Activated CD4-positive, alpha-beta T cell treated with anti-CD3 and anti-CD28 coated beads for 24 hours (primary cell): Measurements from ENCODE around the gene MRGPRG.

Experiments used
- DNase-seq, 2 donors: peaks; one replicate each; pipeline ENCODE4 v3.0.0-alpha.2; 2020; ENCODE audit warnings: low read depth in 2 of 2

Gene MRGPRG

DNA sequence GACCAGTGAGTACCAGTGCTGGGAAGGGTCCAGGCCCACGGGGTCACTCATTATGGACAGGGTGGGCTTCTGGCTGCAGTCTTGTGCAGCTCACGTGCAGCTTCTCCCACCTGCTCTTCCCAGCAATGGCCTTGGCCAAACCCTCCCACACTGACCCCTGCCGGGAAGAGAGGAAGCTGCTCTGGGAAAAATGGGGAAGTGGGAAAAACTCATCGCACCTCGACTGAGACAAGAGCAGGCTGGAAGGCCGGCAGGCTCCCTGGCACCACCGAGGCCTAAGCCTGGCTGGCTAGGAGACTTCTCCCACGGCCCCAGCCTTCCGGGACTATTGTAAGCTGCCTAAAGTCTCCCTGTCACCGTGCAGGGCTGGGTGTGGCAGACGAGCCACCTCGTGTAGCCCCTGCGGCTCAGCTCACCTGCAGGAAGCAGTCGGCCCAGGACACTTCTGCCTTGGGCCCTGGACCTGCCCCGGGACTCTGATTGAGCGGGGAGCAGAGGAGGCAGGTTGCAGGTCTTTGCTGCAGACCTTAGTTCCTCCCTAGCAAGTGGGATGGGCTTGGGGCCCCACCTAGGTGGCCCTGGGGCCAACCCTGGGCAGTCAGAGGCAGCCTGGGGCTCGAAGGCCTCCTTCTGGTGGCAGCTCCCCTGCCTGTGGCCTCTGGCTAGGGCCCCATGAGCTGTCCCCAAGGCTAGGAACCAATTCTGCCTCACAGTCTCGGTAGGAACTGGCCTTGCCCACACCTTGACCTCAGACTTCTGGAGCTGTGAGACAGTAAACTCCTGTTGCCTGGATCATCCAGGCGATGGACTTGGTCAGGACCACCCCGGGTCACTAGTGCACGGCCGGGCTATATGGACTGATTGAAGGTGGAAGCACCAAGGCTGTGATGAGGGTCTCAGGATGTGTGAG lies 23.1 kb downstream of the MRGPRG start:
- no peak for DNase-seq

DNA sequence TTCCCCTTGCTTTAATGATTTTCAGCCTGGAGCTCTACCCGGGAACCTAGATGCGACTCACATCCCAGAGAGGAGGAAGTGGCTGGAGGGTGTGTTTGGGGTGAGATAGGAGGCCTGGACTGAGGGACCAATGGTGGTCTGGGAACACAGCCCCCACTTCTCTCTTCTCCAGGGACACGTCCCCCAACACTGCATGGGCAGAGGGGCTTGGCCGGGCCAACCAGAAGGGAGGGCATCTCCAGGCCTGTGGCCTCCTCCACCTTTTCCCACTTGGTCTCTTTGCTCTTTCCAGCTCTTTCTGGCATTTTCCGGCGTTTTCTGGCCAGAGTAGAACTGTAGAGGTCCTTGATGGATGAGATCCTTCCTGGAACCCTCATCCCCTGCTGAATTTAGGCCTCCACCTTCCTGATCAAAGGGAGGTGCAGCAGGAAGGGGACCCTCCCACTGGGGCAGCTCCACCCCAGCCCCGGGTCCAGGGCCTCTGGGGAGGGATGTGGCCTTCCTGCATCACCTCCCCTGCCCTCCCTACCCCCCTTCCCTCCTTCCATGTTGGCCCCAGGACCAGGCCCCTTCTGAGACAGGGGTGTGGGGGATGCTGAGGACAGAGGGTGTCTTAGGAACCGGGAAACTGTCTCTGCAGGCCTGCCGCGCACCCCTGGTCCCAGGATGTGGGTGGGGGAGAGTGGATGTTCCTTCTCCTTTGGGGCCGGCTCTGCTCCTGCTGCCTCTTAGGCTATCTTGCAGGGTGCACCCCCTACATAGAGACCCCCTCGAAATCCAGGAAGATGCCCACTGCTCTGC lies 24.4 kb downstream of the MRGPRG start:
- no peak for DNase-seq

DNA sequence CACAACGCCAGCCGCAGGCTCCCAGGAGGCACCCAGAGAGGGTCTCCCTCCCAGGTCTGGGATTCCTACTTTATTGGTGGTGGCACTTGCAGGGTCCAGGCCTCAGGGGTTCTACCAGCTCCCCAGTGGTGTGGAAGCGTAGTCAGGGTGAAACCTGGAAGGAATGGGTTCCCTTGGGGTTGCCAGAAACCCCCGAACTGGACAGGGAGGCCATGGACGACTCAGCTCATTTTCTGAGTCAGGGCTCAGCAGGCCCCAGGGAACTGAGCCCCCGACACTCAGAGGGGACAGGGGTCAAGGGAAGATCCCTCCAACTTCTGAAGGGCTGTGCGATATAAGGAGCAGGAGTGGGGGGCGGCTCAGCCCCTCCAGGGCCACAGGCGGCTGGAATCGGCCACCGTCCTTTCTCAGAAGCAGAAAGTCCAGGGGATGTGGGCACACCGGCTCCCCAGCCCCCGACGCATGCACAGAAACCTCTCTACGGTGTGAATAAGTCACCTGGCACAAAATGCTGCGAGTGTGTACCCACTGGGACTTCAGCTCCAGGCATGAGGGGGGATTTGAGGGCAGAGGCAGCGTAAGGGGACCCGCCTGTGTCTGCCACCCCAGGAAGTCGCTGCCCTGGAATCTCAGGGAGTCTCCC lies 25.1 kb downstream of the MRGPRG start:
- DNase-seq, result no peak

DNA sequence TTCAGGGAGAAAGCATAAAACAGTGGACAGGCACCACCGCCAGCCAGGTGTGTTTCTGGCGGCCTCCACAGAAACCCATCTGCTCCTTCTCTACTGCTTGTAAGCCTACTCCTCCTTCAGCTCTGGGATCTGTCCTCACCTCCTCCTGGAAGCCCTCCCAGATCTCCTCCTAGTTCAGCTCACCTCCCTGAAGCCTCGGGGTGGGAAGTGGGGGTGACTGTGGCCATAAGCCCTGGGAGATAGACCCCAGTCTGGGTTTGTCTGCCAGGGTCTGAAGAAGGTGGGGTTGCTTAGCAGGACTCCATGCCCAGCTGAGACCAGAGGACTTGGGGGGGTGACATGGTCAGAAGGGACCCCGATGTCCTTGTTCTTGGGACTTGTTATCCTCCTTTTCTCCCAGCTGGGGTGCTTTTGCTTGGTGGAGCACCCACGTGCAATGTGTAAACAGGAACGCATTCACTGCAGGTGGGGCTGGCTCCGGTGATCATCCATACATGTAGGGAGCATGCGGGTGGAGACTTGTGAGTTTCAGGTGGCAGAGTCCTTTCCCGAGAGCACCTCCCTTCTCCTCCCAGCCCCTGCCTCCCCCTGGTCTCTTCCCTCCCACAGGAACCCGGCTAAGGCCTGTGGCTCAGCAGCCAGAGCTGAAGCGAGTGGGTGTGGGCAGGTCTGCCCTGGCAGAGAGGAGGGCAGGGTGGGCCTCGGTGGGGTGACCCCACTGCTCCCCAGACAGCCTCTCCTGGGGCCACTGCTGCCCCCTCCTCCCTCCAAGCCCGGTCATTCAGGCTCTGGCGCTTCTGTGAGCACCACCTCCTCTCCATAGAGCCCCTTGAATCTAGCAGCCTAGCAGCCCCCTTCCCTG lies 25.9 kb downstream of the MRGPRG start:
- no peak for DNase-seq

DNA sequence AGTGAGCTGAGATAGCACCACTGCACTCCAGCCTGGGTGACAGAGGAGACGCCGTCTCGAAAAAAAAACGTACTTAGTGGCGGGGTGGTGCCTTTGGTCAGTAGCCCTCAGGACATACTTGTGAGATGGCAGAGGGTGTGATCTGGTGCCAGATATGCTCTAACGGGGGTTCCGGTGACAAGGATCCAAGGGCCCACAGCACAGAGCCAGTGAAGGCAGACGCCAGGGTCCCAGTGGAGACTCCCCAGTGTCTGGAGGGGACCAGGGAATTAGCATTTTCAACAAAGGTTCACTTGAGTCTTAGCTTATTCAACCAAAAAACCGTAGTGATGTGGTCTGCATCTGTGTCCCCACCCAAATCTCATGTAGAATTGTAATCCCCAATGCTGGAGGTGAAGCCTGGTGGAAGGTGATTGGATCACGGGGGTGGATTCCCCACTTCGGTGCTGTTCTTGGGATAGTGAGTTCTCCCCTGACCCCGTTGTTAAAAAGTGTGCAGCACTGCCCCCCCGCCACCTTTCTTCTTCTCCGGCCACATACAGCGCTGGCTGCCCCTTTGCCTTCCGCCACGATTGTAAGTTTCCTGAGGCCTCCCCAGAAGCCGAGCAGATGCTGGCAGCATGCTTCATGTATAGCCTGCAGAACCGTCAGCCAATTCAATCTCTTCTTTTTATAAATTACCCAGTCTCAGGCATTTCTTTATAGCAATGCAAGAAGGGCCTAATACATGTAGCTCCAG lies 26.9 kb downstream of the MRGPRG start:
- no peak for DNase-seq

DNA sequence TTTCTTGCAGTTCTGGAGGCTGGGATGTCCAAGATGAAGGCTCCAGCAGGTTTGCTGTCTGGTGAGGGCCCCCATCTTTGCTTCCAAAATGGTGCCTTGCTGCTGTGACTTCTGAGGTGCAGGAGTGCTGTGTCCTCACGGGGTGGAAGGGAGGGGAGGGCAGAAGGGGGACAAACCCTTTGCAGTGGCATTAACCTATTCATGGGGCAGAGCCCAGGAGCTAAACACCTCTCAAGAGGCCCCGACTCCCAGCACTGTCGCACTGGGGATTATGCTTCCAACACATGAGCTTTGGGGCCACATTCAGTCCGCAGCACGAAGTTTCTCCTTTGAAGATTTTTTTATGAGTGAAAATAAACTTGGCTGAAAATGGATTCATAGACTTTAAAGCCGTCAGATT lies 28.0 kb downstream of the MRGPRG start:
- no peak for DNase-seq

DNA sequence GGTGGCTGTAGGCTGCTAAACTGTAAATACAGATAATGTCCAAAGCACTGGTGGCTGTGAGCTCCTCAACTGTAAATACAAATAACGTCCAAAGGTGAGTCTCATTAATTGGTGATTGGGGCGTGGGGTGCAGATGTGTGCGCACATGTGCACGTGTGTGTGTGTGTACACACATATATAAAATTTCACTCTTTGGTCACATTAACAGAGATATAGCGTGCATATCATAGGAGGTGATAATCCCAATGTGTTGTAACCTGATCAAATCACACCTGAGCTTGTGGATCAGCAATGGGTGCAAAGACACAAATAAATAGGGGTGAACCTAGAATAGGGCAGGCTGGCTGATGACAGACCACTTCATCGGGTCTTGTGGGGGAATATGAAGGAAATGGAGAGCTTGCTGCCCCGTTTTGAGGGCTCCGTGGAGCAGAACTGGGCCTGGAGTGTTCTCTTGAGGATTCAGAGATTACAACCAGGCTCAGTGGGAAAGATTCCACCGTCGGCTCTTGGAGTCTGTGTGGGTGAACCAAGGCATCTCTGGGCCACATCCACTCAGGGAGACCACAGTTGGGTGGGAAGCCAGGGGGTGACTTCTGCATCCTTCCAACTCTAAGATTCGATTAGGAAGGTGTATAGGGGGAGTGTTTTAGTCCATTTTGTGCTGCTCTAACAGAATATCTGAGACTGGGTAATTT lies 28.6 kb downstream of the MRGPRG start:
- no peak for DNase-seq

DNA sequence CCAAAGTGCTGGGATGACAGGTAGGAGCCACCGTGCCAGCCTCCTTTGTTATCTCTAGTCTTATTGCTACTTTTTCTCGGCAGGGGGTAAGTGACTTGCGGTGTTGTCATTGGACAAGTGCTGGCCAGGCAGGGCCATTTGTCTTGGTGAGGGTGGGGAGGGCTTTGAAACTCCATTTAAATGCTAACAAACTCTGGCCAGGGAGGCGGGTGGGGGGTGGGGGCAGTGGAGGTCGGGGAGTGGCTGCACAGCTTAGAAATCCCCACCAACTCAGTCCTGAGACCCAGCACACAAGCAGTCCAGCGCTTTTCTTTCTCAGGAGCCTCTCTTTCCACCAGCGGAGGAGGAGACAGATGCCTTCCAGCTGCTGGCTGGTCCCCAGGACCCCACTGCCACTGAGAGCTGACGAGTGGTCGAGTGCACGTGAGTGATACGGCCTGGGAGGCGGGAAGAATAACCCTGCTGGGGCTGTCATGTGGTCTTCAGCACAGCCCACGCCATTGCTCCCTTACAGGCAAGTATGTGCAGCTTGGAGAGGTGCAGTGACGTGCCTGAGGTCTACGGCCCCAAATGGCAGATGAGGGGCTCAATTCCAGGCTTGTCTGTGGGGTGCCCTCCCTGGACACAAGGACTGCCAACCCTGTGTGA lies 29.3 kb downstream of the MRGPRG start:
- DNase-seq, result no peak

DNA sequence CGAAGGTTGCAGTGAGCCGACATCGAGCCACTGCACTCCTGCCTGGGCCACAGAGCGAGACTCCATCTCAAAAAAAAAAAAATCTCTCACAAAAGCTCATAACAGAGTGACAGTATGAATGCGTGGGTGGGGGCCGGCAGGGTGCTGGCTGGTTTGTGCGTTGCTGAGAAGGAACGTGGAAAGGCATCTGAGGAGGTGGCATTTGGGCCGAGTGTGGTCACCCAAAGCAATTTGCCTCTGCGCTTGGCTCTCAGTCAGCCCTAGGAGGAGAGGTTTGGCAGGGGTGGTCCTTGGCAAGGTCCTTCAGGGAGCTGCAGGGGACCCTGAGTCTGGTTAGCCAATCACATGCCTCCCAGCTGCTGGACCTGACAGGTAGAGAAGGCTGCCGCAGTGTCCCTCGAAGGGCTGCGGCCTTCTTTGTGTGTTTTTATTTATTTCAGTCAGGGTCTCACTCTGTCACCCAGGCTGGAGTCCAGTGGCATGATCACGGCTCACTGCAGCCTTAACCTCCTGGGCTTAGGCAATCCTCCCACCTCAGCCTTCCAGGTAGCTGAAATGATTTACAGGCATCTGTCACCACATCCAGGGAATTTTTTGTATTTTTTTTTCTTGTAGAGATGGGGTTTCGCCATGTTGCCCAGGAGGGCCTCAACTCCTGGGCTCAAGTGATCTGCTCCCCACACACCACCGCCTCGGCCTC lies 30.0 kb downstream of the MRGPRG start:
- DNase-seq, result no peak

DNA sequence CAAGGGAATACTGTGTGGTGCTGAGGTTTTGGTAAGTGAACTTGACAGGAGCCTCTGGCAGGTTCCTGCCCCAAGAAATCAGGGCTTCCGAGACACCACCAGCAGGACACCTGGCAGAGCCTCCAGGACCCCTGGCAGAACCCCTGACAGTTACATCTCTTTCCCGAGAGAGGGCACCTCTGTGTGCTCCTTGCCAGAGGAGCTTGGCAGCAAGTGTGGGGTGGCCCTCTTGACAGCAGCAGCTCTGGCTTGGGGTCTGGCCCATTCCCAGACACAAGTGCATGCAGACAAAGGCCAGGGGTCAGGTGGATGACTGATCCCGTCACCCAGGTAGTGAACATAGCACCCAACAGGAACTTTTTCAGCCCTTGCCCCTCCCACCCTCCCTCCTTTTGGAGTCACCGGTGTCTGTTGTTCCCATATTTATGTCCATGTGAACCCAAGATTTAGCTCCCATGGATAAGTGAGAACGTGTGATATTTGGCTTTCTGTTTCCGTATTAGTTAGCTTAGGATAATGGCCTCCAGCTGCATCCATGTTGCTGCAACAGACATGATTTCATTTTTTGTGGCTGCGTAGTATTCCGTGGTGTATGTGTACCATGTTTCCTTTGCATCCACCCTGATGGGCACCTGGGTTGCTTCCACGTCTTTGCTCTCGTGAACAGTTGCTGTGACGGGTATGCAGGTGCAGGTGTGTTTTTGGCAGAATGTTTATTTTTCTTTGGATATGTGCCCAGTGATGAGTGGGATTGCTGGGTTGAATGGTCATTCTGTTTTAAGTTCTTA lies 32.3 kb downstream of the MRGPRG start:
- no peak for DNase-seq

DNA sequence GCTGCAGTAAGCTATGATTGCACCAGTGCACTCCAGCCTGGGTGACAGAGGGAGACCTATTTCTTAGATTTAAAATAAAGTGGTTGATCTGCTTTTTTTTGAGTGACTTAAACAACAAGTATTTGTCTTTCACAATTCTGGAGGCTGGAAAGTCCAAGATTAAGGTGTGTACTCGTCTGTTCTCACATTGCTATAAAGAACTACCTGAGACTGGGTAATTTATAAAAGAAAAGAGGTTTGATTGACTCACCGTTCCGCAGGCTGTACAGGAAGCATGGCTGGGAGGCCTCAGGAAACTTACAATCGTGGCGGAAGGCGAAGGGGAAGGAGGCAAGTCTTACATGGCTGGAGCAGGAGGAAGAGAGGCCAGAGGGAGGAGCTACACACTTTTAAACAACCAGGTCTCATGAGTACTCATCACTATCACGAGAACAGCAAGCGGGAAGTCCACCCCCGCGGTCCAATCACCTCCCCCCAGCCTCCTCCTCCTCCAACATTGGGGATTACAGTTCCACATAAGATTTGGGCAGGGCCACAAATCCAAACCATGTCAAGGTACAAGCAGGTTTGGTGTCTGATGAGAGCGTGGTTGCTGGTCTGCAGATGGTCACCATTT lies 33.8 kb downstream of the MRGPRG start:
- DNase-seq, result no peak

DNA sequence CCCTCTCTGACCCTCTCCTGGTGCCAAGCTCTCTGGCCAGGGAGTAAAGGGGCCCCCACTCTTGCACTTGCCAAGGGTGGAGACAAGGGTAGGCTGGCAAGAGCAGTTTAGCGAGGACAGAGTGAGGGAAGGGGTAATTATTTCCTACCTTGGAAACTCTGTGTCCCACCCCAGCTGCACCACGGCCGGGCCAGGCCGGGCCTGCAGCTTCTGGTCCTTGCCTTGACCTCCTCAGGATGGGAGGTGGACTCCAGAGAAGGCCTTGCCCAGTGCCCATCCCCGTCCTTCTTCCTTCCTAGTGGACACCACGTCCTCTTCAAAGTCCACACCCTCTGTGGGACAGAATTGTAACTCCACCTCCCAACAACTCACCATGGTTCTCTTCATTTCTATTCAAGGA lies 35.1 kb downstream of the MRGPRG start:
- no peak for DNase-seq

DNA sequence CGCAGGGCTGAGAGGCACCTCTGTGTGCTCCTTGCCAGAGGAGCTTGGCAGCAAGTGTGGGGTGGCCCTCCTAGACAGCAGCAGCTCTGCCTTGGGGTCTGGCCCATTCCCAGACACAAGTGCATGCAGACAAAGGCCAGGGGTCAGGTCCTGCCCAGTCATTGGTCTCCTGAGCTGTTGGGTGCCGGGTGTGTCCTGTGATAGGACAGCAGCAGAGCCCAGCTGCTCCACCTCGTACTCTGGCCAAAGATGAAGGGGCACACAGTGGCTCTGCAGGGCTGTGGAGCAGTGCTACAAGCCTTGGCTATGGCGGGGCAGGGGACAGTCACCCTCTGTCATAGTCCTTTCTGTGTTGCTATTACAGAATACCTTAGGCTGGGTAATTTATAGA lies 36.2 kb downstream of the MRGPRG start:
- no peak for DNase-seq

DNA sequence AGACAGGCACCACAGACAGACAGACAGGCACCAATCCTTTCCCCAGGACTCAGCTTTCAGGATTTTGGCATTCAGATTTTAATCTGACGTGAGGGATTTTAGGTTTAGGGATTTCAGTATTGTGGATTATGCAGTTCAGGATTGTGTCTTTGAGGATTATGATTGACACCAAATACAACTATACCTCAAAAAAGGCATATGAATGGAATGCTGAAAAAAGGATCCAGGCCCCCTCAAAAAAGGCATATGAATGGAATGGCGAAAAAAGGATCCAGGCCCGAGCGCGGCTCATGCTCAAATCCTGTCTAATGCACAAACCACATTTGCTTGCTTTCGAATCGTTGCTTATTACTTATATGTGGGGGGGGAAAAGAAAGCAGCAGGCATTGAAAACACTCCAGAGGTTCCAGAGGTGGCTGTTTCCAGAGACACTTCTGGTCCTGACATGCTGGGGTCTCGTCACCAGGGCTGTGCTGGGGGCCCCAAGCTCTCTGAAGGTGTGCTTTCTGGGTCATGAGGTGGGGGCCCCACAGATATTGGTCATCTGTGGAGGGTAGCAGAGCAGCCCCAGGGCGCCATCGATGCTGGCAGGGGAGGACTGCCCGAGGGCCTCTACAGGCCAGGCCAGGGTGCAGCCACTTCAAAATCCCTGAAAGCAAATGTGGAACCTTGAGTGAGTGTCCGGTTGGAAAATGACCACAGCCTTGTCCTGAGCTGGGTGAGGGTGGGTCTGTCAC lies 36.7 kb downstream of the MRGPRG start:
- no peak for DNase-seq

DNA sequence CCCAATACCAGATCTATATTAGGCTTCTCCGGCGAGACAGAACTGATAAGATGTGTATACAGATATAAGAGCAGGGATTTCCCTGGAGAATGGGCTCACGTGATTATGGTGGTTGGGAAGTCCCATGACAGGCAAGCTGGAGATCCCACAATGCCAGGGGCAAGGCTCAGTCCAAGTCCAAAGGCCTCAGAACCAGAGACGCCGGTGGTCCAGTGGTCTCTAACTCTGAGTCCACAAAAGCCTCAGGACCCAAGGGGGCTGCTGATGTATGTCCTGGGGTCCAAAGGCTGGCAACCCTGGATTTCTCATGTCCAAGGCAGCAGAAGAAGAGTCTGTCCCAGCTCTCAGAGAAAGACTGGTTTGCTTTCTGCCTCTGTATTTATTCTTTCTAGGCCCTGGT lies 37.7 kb downstream of the MRGPRG start:
- DNase-seq, result no peak

DNA sequence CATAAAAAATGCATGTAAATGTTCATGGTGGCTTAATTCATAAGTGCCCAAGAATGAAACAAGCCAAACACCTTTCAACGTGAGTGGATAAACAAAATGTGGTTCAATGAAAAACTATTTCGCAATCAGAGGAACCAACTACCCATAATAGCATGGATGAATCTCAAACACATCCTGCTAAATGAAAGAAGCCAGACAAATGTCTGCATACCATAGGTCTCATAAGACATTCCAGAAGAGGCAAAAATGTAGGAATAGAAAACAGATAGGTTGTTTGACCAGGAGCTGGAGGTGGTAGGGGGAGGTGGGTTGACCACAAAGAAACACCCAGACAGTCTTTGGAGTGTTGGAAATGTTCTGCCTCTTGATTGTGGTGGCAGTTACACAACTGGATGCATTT lies 40.3 kb downstream of the MRGPRG start:
- no peak for DNase-seq

DNA sequence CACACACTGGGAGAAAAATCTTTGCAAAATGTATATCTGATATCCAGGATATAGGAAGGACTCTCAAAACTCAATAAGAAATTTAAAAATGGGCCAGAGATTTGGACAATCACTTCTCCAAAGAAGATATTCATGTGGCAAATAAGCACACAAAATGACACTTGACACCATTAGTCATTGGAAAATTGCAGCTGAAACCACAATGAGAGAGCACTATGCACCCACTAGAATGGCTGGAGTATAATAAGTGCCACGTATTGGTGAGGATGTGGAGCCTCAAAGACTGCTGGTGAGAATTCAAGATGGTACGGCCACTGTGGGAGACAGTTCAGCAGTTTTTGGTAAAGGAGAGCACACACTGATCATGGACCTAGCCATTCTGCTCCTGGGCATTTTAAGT lies 40.7 kb downstream of the MRGPRG start:
- DNase-seq, result no peak
